Common myeloid progenitor, CD34-positive (primary cell): ENCODE data around the gene KRTAP19-3.

ENCODE experiments used
- CTCF ChIA-PET: fragments of 350-600 bp; sonication (Branson Sonifier 250); formaldehyde crosslinking; loops from one replicate; lab custom pipeline; 2021; ENCODE audit warnings: antibody characterized with exemption; lab: Charles Lee
- POLR2A ChIA-PET: fragments of 350-600 bp; sonication (Branson Sonifier 250); formaldehyde crosslinking; loops from one replicate; lab custom pipeline; 2021; ENCODE audit warnings: antibody characterized with exemption; lab: Charles Lee
- DNase-seq, 3 donors: peaks; one replicate each; pipeline versions ENCODE4 v3.0.0 to v3.0.0-alpha.2; 2013
- H3K27ac ChIP-seq, 2 experiments: 1 replicate in 1 of 2; 2 replicates in 1 of 2; pipeline ENCODE4 v1.7.0; 2013; ENCODE audit warnings: inconsistent platforms in 2 of 2, low read length in 2 of 2, mild to moderate bottlenecking in 2 of 2, low read depth in 1 of 2, moderate library complexity in 1 of 2; ENCODE audit not compliant: severe bottlenecking in 2 of 2, insufficient read depth in 1 of 2, poor library complexity in 1 of 2
- H3K27me3 ChIP-seq, 5 experiments: replicated peaks in 2 of 5; 1 replicate in 3 of 5; 2 replicates in 2 of 5; pipeline versions ENCODE4 v1.6.1 to v1.7.0; 2013; ENCODE audit warnings: low read length in 4 of 5, mild to moderate bottlenecking in 2 of 5, moderate library complexity in 2 of 5, inconsistent platforms in 1 of 5; ENCODE audit not compliant: insufficient read depth in 5 of 5, control insufficient read depth in 4 of 5
- H3K36me3 ChIP-seq, 4 experiments: 1 replicate in 2 of 4; 2 replicates in 2 of 4; pipeline versions ENCODE4 v1.6.1 to v1.7.0; 2013; ENCODE audit warnings: low read length in 3 of 4, control low read depth in 1 of 4, mild to moderate bottlenecking in 1 of 4; ENCODE audit not compliant: control insufficient read depth in 4 of 4, insufficient read depth in 4 of 4
- H3K4me1 ChIP-seq, 4 experiments: 1 replicate in 3 of 4; 2 replicates in 1 of 4; pipeline versions ENCODE4 v1.6.1 to v1.7.1; 2013; ENCODE audit warnings: low read length in 3 of 4, mild to moderate bottlenecking in 3 of 4, control low read depth in 1 of 4, inconsistent platforms in 1 of 4, moderate library complexity in 1 of 4; ENCODE audit not compliant: control insufficient read depth in 4 of 4, insufficient read depth in 4 of 4; ENCODE audit errors: control extremely low read depth in 1 of 4
- H3K4me3 ChIP-seq, 7 experiments: 1 replicate in 4 of 7; 2 replicates in 3 of 7; pipeline versions ENCODE4 v1.5.1 to v1.7.0; 2013; ENCODE audit warnings: mild to moderate bottlenecking in 7 of 7, low read length in 6 of 7, moderate library complexity in 6 of 7, inconsistent platforms in 2 of 7, low read depth in 2 of 7, control low read depth in 1 of 7; ENCODE audit not compliant: insufficient read depth in 4 of 7, control insufficient read depth in 1 of 7; ENCODE audit errors: extremely low read depth in 1 of 7
- H3K9me3 ChIP-seq, 5 experiments: 1 replicate in 4 of 5; 2 replicates in 1 of 5; pipeline versions ENCODE4 v1.6.1 to v1.7.1; 2013; ENCODE audit warnings: low read length in 4 of 5, mild to moderate bottlenecking in 2 of 5, inconsistent platforms in 1 of 5, low read depth in 1 of 5, moderate library complexity in 1 of 5; ENCODE audit not compliant: control insufficient read depth in 4 of 5, insufficient read depth in 2 of 5; ENCODE audit errors: control extremely low read depth in 1 of 5
- WGBS: methylation state at CpG from one replicate; pipeline ENCODE4 v1.1.5; 2013; ENCODE audit not compliant: insufficient coverage; 5-methylcytosine and 5-hydroxymethylcytosine counted together

KRTAP19-3 gene

GRCh38 chr21:30486180-30486579, 5.6 kb downstream of the KRTAP19-3 start:
- peaks cover 0 to 3% (median 0%) of the 10 kb centered on the region in 5 experiments for H3K9me3 ChIP-seq
- no peak overlapping the region for H3K4me3 ChIP-seq
- ChIA-PET CTCF (no interaction called here), POLR2A (interaction anchor here (0.6 kb wide), 1 partner anchor 146 kb away, joined by 4 read pairs; no protein-coding TSS in a partner anchor)
- no peak for DNase-seq
- 95% methylated on average over 2 of the region's 2 CpGs for WGBS
- H3K27ac ChIP-seq, result no peak overlapping the region
- no peaks in the 10 kb centered on the region for H3K36me3 ChIP-seq
- no peaks in the 10 kb centered on the region for H3K27me3 ChIP-seq
- H3K4me1 ChIP-seq, result no peaks in the 10 kb centered on the region

GRCh38 chr21:30482130-30482529, 9.7 kb downstream of the KRTAP19-3 start:
- 100% methylated on average over 1 of the region's 2 CpGs for WGBS
- ChIA-PET CTCF (no interaction called here), POLR2A (interaction anchor here (0.6 kb wide), 1 partner anchor 307 kb away, joined by 3 read pairs; no protein-coding TSS in a partner anchor)
- DNase-seq, result no peak
- Histone ChIP-seq H3K27me3 (peaks cover 0 to 3% (median 0%) of the 10 kb centered on the region in 5 experiments), H3K36me3 (no peaks in the 10 kb centered on the region), H3K9me3 (peaks cover 0 to 3% (median 0%) of the 10 kb centered on the region in 5 experiments), H3K4me3 (no peak overlapping the region), H3K4me1 (no peaks in the 10 kb centered on the region), H3K27ac (no peak overlapping the region)

GRCh38 chr21:30480145-30480544, 11.7 kb downstream of the KRTAP19-3 start, which contains the start of gene KRTAP19-1:
KRTAP19-1 (minus strand) TSS chr21:30480367; CDS start chr21:30480317, 50 bp downstream.
- POLR2A ChIA-PET, result no interaction called here
- H3K36me3 ChIP-seq, result no peaks in the 10 kb centered on the region
- peaks cover 0 to 3% (median 0%) of the 10 kb centered on the region in 5 experiments for H3K27me3 ChIP-seq
- H3K27ac ChIP-seq, result no peak within 1 kb of the TSS
- WGBS, result 97% methylated on average over 6 of the region's 7 CpGs
- CTCF ChIA-PET, result no interaction called here
- H3K9me3 ChIP-seq, result peaks cover 0 to 1% (median 0%) of the 10 kb centered on the region in 5 experiments
- DNase-seq, result no peak
- H3K4me3 ChIP-seq, result no peak within 1 kb of the TSS
- H3K4me1 ChIP-seq, result no peaks in the 10 kb centered on the region

- Histone ChIP-seq H3K36me3 (no peaks in the 10 kb centered on the region), H3K4me3 (no peak overlapping the region), H3K4me1 (no peaks in the 10 kb centered on the region), H3K9me3 (peaks cover 0 to 1% (median 0%) of the 10 kb centered on the region in 5 experiments), H3K27ac (no peak overlapping the region), H3K27me3 (peaks cover 0 to 3% (median 0%) of the 10 kb centered on the region in 5 experiments)
- 71% methylated on average over 3 of the region's 4 CpGs for WGBS
- ChIA-PET POLR2A (no interaction called here), CTCF (no interaction called here)
- no peak for DNase-seq
Observed at GRCh38 chr21:30479259-30479658, 12.6 kb downstream of the KRTAP19-3 start.

GRCh38 chr21:30478004-30478403, 13.8 kb downstream of the KRTAP19-3 start:
- Histone ChIP-seq H3K27me3 (peaks cover 0 to 3% (median 0%) of the 10 kb centered on the region in 5 experiments), H3K36me3 (no peaks in the 10 kb centered on the region), H3K4me1 (no peaks in the 10 kb centered on the region), H3K27ac (no peak overlapping the region), H3K9me3 (peaks cover 0 to 1% (median 0%) of the 10 kb centered on the region in 5 experiments), H3K4me3 (no peak overlapping the region)
- ChIA-PET CTCF (no interaction called here), POLR2A (no interaction called here)
- 73% methylated on average over 3 of the region's 3 CpGs for WGBS
- DNase-seq, result no peak

- Histone ChIP-seq H3K4me1 (no peaks in the 10 kb centered on the region), H3K27me3 (no peaks in the 10 kb centered on the region), H3K4me3 (no peak overlapping the region), H3K9me3 (no peaks in the 10 kb centered on the region), H3K36me3 (no peaks in the 10 kb centered on the region), H3K27ac (no peak overlapping the region)
- WGBS, result no CpG with 5 or more reads among the region's 6 CpGs
- DNase-seq, result no peak
- CTCF ChIA-PET, result no interaction called here
- POLR2A ChIA-PET, result no interaction called here
Observed at GRCh38 chr21:30468900-30469714, 22.7 kb downstream of the KRTAP19-3 start.

DNA sequence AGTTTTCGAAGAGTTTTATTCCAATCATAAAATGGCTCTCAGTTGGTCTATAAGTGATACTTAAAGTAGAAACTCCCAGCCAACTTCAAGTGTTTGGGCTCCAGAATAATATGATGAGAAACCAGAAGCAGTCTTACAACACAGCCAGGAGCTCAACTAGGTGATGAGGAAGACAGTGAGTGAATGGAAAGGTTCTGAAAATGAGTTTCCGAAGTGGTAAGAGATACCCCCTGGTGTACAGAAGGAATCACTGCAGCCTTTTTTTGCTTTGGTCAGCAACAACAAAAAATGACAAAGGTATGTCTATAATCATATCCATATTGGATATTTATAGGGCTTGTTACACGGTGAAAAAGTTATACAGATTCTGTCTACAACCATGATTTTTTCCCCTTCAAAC, 28.1 kb downstream of the KRTAP19-3 start:
- Histone ChIP-seq H3K4me3 (no peak overlapping the region), H3K4me1 (no peaks in the 10 kb centered on the region), H3K27ac (no peak overlapping the region), H3K9me3 (no peaks in the 10 kb centered on the region), H3K27me3 (no peaks in the 10 kb centered on the region), H3K36me3 (no peaks in the 10 kb centered on the region)
- ChIA-PET POLR2A (no interaction called here), CTCF (no interaction called here)
- DNase-seq, result no peak
- no CpG with 5 or more reads among the region's 3 CpGs for WGBS
